SK-N-MC (cell line): ENCODE results near the gene WDR37.

Source experiments
- DNase-seq: peaks from one replicate; pipeline ENCODE4 v3.0.0-alpha.2; 2011; ENCODE audit warnings: low read depth, low spot score
- H3K27ac ChIP-seq: fragments of 200-600 bp; sonication (generic); 2 replicates; pipeline ENCODE4 v1.5.1; 2016; ENCODE audit warnings: mixed run types
- H3K36me3 ChIP-seq: fragments of 200-600 bp; sonication (generic); 2 replicates; pipeline ENCODE4 v1.6.1; 2017; ENCODE audit warnings: antibody characterized with exemption, low read length, mixed read lengths; ENCODE audit not compliant: insufficient read depth
- H3K4me3 ChIP-seq: fragments of 200-600 bp; sonication (generic); 2 replicates; pipeline ENCODE4 v1.5.1; 2016
- H3K9ac ChIP-seq: fragments of 200-600 bp; sonication (generic); 2 replicates; pipeline ENCODE4 v1.8.0; 2017; ENCODE audit warnings: mixed run types, mixed read lengths; ENCODE audit not compliant: insufficient read length
- H3K9me3 ChIP-seq: fragments of 200-600 bp; sonication (generic); 2 replicates; pipeline ENCODE4 v1.6.1; 2017; ENCODE audit warnings: low read depth, mild to moderate bottlenecking, antibody characterized with exemption, low read length, moderate library complexity, mixed read lengths
- EZH2 ChIP-seq: fragments of 200-600 bp; sonication (generic); IDR thresholded peaks from one replicate; pipeline ENCODE4 v1.6.1; 2017; ENCODE audit warnings: antibody characterized with exemption
- FOXP2 ChIP-seq: optimal IDR thresholded peaks from 2 replicates; pipeline ENCODE3; 2011; ENCODE audit warnings: mild to moderate bottlenecking, moderate library complexity; ENCODE audit not compliant: insufficient read depth; ENCODE audit errors: extremely low read length, control extremely low read depth
- POLR2AphosphoS5 ChIP-seq: IDR thresholded peaks from 2 replicates; pipeline ENCODE4 v1.6.1; 2012; ENCODE audit warnings: mild to moderate bottlenecking, low read depth, low read length, borderline replicate concordance

The WDR37 gene

GRCh38 chr10:1089017-1089689 is 33.0 kb downstream of the WDR37 start:
- Histone ChIP-seq H3K9ac (no peak overlapping the region), H3K4me3 (0 out of 2 replicates have a peak overlapping the region, but pooled peaks have one; percentile 9), H3K36me3 (peaks cover 7% of the 10 kb centered on the region; the same call in 1 of the 2 replicates), H3K9me3 (no peaks in the 10 kb centered on the region), H3K27ac (peak overlapping the region; percentile 57; the same call in 1 of the 2 replicates)
- TF ChIP-seq POLR2AphosphoS5 (no peak), EZH2 (no peak), FOXP2 (no peak)
- DNase-seq, result no peak

GRCh38 chr10:1090696-1091095 is 34.5 kb downstream of the WDR37 start:
- no peak overlapping the region for H3K9ac ChIP-seq
- H3K36me3 ChIP-seq, result peaks cover 12% of the 10 kb centered on the region; the same call in 1 of the 2 replicates
- no peak for TF ChIP-seq FOXP2
- no peak for TF ChIP-seq POLR2AphosphoS5
- TF ChIP-seq EZH2, result no peak
- H3K4me3 ChIP-seq, result no peak overlapping the region
- no peak overlapping the region for H3K27ac ChIP-seq
- H3K9me3 ChIP-seq, result no peaks in the 10 kb centered on the region
- no peak for DNase-seq

- peaks cover 15% of the 10 kb centered on the region; the same call in 1 of the 2 replicates for H3K36me3 ChIP-seq
- no peaks in the 10 kb centered on the region for H3K9me3 ChIP-seq
- no peak for TF ChIP-seq FOXP2
- TF ChIP-seq POLR2AphosphoS5, result no peak
- TF ChIP-seq EZH2, result no peak
- no peak overlapping the region for H3K27ac ChIP-seq
- H3K4me3 ChIP-seq, result no peak overlapping the region
- H3K9ac ChIP-seq, result no peak overlapping the region
- no peak for DNase-seq
Measured at GRCh38 chr10:1093696-1094095, 37.5 kb downstream of the WDR37 start.

GRCh38 chr10:1094112-1095057 is 38.2 kb downstream of the WDR37 start:
- Histone ChIP-seq H3K27ac (no peak overlapping the region), H3K9me3 (no peaks in the 10 kb centered on the region), H3K9ac (no peak overlapping the region), H3K36me3 (peaks cover 15% of the 10 kb centered on the region; the same call in 1 of the 2 replicates), H3K4me3 (no peak overlapping the region)
- TF ChIP-seq POLR2AphosphoS5 (no peak), FOXP2 (no peak), EZH2 (no peak)
- no peak for DNase-seq

- DNase-seq, result no peak
- Histone ChIP-seq H3K36me3 (peaks cover 12% of the 10 kb centered on the region; the same call in 1 of the 2 replicates), H3K9me3 (no peaks in the 10 kb centered on the region), H3K27ac (no peak overlapping the region), H3K4me3 (no peak overlapping the region), H3K9ac (no peak overlapping the region)
- no peak for TF ChIP-seq EZH2
- TF ChIP-seq POLR2AphosphoS5, result no peak
- no peak for TF ChIP-seq FOXP2
Measured at GRCh38 chr10:1095498-1095897, 39.3 kb downstream of the WDR37 start.

- no peak overlapping the region for H3K4me3 ChIP-seq
- peaks cover 12% of the 10 kb centered on the region; the same call in 1 of the 2 replicates for H3K36me3 ChIP-seq
- H3K9ac ChIP-seq, result no peak overlapping the region
- no peak overlapping the region for H3K27ac ChIP-seq
- H3K9me3 ChIP-seq, result no peaks in the 10 kb centered on the region
- no peak for DNase-seq
- TF ChIP-seq POLR2AphosphoS5 (no peak), EZH2 (no peak), FOXP2 (no peak)
Measured at GRCh38 chr10:1096287-1096889, 40.2 kb downstream of the WDR37 start.

- no peak for DNase-seq
- no peak overlapping the region for H3K4me3 ChIP-seq
- no peak overlapping the region for H3K27ac ChIP-seq
- TF ChIP-seq POLR2AphosphoS5 (no peak), FOXP2 (no peak), EZH2 (no peak)
- H3K9ac ChIP-seq, result no peak overlapping the region
- H3K9me3 ChIP-seq, result no peaks in the 10 kb centered on the region
- peaks cover 12% of the 10 kb centered on the region; the same call in 1 of the 2 replicates for H3K36me3 ChIP-seq
Measured at GRCh38 chr10:1097436-1097835, 41.3 kb downstream of the WDR37 start.

- no peak for TF ChIP-seq POLR2AphosphoS5
- TF ChIP-seq EZH2, result no peak
- no peak for TF ChIP-seq FOXP2
Measured at GRCh38 chr10:1100143-1100542, 44.0 kb downstream of the WDR37 start.

More at GRCh38 chr10:1100143-1100542, 44.0 kb downstream of the WDR37 start:
- Histone ChIP-seq H3K36me3 (peaks cover 4% of the 10 kb centered on the region; the same call in 1 of the 2 replicates), H3K4me3 (no peak overlapping the region), H3K9ac (no peak overlapping the region), H3K27ac (no peak overlapping the region), H3K9me3 (no peaks in the 10 kb centered on the region)
- DNase-seq, result no peak
